DMS79 treated with DMSO at 0.1 percent for 48 hours (cell line): ENCODE measurements around the gene CMPK2.
A peak's percentile ranks its signal among the peaks of the same experiment; 100 is the strongest.

Experiments used
- DNase-seq: peaks from one replicate; lab custom pipeline; 2025; lab: John Stamatoyannopoulos, UW

CMPK2 gene

DNA sequence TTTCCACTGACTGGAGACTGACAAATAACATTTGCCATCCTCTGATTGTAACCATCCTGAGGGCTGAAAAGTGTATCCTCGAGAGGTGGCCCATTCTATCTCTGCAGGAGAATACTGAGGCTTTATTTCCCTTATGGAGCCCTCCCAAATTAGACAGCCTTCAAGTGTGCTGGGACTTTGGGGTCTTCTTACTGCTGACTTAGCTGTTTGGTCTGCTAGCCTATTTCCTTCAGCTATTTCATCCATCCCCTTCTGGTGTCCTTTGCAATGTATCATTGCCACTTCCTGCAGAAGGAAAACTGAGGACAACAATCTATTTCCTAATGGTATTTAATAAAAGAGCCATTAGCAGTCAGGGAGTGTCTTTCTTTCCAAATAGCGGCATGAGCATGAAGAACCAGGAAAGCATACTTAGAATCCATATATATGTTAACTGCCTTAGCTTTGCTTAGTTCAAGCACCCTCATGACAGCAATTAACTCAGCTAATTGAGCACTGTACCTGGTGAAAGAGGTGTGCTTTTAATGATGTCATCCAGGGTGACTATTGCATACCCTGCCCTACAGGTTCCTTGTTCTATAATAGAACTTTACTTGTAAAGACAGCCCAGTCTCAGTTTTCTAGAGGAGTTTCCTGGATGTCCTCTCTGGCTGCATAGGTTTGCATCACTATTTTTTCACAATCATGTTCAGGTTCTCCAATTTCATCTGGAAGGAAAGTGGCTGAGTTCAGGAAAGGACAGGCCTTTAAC lies 24.0 kb downstream of the CMPK2 start:
- DNase-seq, result no peak

- DNase-seq, result no peak
These were observed 26.9 kb downstream of the CMPK2 start for GRCh38 chr2:6838673-6839319.

DNA sequence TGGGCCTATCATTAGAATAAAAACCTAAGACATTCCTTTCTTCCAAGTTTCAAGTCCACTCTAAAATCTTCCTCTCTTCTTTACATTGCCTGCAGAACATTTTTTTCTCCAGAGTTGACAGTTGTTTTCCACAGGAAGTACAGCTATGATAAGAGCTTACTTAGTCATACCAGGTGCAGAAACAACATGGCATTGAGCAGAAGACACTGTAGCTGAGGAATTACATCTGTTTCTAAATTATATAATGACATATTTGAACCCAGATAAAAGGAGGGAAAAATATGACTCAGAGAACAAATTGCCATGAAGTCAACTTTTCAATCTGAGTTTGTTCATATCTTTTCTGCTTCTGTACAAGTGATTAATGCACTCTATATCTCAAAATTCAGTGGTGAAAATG lies 30.2 kb downstream of the CMPK2 start:
- DNase-seq, result no peak

- no peak for DNase-seq
These were observed 31.5 kb downstream of the CMPK2 start for GRCh38 chr2:6834163-6834562.

DNA sequence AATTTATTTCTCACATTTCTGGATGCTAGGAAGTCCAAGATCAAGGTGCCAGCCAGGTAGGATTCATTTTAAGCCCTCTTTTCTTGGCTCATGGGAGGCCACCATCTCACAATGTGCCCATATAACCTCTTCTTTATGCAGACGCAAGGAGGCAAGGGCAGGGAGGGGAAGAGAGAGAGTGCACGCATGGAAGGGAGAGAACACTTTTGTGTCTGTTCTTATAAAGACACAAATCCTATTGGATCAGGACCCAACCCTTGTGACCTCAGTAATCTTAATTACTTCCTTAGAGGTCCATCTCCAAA lies 32.5 kb downstream of the CMPK2 start:
- no peak for DNase-seq

DNA sequence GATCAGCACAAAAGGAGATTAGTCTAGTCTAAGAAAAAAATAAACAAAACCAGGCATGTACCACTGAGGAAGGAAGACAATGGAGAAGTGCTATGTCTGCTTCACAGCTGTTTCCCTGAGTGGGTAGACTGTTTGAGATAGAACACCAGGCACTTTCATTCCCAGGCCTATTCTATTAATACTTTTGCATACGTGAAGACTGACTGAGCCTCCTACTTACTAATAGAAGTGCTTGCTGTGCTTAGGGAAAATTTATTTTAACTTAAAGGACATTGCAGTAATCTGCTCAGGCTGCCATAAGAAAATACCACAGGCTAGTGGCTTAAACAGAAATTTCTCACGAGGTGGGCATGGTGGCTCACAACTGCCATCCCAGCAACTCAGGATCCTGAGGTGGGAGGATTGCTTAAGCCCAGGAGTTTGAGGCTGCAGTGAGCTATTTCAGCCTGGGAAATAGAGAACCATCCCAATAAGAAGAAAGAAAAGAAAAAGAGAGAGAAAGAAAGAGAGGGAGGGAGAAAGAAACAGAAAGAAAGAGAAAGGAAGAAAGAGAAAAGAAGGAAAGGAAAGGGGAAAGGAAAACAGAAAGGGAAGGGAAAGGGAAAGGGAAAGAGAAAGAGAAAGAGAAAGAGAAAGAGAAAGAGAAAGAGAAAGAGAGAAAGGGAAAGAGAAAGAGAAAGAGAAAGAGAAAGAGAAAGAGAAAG lies 33.0 kb downstream of the CMPK2 start:
- no peak for DNase-seq

GRCh38 chr2:6831229-6831628 lies 34.5 kb downstream of the CMPK2 start:
- DNase-seq, result peak; percentile 2

DNA sequence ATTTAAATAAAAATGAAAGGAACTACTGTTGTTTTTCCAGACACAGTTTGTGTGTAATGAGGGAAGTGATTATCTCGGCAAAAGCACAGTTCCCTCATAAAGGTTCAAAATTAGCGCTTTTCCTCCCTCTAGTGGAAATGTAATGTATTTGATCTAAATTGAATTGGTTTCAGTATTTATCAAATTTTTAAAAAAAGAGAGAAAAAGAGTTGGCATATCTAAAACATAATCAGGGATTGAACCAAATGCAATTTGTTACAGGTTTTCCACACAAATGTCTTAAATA lies 37.5 kb downstream of the CMPK2 start:
- peak; percentile 64 for DNase-seq

DNA sequence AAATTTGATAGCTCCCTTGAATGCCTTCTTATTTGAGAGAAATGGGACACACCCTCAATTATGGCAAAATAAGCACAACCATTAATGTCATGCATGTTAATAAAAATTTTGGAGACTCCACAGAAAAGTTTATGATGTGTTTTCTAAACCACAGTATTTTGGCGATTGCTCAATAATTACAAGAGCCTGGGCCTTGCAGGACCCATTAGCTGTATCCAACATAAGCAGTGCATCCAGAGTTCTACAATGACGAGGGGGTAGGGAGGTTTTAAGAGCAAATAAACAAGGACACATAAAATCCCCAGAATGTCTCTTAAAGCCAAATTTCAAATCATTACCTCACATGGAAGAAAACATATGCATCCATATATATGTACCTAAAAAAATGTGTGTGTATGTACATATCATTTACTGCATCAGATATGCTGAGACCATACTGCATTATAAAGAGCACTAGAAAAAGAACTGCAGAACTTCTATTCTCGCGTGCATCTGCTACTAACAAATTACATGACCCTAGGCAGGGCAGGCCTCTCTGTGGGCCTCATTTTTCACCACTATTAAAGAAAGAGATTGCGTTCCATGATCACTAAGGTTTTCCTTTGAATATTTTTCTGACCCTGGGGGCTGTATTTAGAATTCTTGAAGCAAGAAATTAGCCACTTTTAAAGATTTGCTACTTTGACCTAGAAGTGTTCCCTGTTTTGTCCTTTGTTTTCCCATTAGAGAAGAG lies 38.0 kb downstream of the CMPK2 start:
- DNase-seq, result peak; percentile 65

GRCh38 chr2:6826081-6826913 lies 39.4 kb downstream of the CMPK2 start:
- no peak for DNase-seq

DNA sequence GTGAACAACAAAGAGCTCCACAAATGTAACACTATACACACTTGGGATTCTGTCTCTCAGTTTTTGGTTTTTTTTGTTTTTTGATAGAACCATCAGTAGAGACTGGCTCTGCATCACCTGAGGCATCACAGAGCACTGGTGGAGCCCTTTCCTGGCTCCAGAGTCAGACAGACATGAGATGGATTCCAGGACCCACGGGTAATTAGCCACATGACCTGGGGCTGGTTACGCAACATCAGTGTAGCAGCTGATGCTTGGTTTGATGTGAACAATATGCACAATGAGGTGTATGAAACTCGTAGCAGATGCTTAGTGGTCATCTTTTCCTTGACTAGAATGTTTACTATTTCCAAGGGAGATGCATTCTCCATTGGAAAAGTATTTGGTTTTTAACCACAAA lies 40.7 kb downstream of the CMPK2 start:
- no peak for DNase-seq

DNA sequence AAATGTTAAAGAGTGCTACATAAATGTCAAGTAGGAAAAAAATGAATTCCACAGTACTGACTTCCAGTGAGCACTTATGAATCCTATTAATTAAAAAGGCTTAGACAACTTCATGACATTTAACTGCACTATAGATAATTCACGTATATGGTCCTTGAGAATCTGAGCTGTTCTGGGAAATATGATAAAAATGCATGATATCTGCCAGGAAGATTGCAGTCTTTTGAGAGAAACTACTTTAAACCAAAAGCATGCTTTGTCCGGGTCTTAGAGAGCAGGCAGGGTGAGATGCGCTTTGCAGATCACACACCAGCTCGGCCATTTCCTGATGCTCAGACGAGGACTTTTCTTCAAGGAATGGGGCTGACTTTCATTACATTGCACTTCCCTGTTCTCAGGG lies 42.6 kb downstream of the CMPK2 start:
- DNase-seq, result no peak

DNA sequence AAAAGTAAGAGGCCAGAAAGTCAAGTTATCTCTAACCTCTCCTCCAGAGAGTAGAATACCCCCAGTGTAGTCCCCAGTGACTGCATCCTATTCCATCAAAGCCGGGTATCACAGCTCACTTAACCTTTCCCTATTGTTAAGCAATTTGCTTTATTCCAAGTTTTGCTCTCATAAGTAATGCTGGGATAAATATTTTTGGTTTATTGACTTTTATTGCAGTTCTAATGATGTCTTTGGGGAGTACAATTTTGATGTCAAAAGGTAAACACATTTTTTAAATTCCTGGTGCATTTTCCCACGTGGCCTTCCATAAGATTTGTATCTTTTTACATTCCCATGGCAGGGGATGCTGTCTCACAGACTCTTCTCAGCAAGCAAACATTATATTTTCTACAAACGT lies 43.3 kb downstream of the CMPK2 start:
- DNase-seq, result no peak

DNA sequence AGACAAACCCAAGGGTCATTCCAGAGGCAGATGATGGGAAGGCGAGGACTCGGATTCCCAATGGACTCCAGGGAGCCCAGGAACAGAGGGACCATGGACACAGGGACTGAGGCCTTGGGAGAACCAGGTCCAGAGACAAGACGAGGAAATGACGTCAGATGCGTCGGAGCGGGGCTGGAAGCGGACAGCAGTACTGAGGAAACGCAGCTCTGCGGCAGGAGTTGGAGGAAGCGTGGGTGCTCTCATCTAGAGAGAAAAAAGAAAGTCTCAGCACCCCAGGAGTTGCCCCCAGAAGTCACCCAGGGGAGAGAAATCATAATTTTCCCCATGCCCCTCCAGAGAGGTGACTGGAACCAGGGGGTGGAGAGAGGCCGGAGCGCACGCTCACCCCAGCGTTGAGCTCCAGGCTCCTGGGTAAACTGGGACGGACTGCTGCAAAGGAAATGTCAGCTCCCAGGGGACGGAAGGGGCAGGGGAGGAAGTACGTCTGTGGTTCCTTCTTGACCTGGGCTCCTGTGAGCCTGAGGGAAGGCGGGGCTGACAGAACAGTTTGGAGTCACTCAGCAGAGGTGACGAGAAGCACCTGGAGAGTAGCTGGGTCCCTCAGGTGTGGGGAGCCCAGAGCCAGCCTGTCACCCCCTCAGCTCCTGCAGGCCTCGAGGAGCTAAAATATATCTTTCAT lies 44.7 kb downstream of the CMPK2 start:
- no peak for DNase-seq

DNA sequence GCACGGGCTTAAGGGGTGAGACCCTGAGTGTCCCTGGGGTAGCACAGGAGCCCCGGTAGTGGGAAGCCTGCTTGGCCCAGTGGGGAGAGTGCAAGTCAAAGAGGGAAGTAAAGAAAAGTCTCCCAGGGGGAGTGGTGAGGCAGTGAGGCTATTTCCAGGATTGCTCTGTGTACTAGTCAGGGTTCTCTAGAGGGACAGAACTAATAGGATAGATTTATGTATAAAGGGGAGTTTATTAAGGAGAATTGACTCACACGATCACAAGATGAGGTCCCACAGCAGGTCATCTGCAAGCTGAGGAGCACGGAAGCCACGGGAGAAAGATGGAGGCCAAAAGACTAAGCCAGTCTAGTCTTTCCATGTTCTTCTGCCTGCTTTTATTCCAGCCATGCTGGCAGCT lies 45.5 kb downstream of the CMPK2 start:
- no peak for DNase-seq

- DNase-seq, result no peak
These were observed 46.0 kb downstream of the CMPK2 start for GRCh38 chr2:6819668-6820067.

GRCh38 chr2:6818012-6818411 lies 47.7 kb downstream of the CMPK2 start:
- DNase-seq, result peak; percentile 71

- no peak for DNase-seq
These were observed 50.8 kb downstream of the CMPK2 start for GRCh38 chr2:6814869-6815268.

DNA sequence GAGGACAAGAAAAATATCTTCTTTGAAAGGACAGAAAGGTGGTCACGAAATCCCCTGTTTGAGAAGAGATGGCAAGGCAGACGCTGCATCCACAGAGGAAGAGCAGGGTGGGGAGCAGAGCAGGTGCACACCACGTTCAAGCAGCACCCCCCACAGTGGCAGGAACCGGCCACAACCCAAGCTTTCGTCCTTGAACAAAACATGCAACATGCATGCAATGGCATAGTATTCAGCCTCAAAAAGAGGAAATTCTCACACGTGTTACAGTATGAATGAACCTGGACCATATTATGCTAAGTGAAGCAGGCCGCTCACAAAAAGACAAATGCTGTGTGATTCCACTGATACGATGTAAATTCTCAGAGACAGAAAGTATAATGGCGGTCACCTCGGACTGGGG lies 51.4 kb downstream of the CMPK2 start:
- DNase-seq, result no peak

GRCh38 chr2:6813573-6813972 lies 52.1 kb downstream of the CMPK2 start:
- no peak for DNase-seq

GRCh38 chr2:6812857-6813530 lies 52.7 kb downstream of the CMPK2 start:
- DNase-seq, result no peak
